ENCODE measurements around the gene MGMT. TPM values are rescaled to one million over a fixed set of nuclear protein-coding genes. Genes with fewer than 3 reads are reported as not detected.

Gene MGMT
- total RNA-seq, 1 experiment from 2014 or later = 11.5 TPM

DNA sequence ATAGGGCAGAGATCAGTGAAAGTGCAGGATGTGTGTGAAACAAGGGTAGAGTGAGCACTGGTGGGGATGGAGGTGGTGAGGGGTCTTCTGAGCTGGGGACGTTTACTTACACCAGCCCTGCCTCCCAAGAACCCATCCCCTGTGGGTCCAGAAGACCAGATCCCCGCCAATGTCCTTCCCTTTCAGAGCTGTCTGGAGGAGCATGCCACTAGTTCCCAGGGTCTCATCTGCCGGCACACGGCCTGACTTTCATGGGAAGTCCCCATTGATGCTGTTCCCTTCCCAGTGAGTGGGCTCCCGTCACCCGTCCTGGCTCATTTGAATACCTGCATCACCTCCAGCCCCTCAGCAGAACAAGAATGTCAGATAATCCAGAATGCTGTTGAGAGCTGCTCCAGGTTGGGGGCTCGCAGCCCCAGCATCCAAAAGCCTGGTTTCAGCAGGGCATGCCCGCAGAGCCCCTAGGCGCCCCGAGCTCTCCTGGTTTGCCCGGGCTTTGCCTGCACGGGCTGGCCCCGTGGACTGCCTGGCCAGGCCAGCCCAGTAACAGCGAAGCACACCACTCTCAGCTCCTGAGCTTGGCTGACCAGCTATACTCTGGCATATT is 246.7 kb downstream of the MGMT start:
- CTCF ChIA-PET = no interaction called here
- no peaks in the 10 kb centered on the region for H3K79me2 ChIP-seq (ENCODE audit: insufficient read depth, low read length)

More for the DNA sequence above, 246.7 kb downstream of the MGMT start:
- Histone ChIP-seq H3K9ac (ENCODE audit: low read length) (no peak overlapping the region), H3K27me3 (ENCODE audit: insufficient read depth, low read length) (no peaks in the 10 kb centered on the region), H3K4me1 (ENCODE audit: control insufficient read depth in 1 of 2, insufficient read depth in 2 of 2, low read length in 2 of 2) (no peaks in the 10 kb centered on the region), H3K4me3 (replicated peaks in 1 of 2; ENCODE audit: low read depth in 1 of 2, low read length in 2 of 2) (no peak overlapping the region), H4K20me1 (ENCODE audit: insufficient read depth) (no peaks in the 10 kb centered on the region), H3K9me2 (ENCODE audit: insufficient read depth) (no peaks in the 10 kb centered on the region), H3K9me3 (ENCODE audit: control insufficient read depth in 1 of 2, insufficient read depth in 1 of 2, low read depth in 1 of 2, low read length in 2 of 2) (no peaks in the 10 kb centered on the region), H3K27ac (ENCODE audit: low read depth, low read length) (no peak overlapping the region), H3K36me3 (ENCODE audit: control insufficient read depth in 1 of 2, insufficient read depth in 2 of 2, low read length in 2 of 2) (no peaks in the 10 kb centered on the region), H2AFZ (ENCODE audit: low read depth, low read length, poor library complexity, severe bottlenecking) (no peak overlapping the region), H3K4me2 (ENCODE audit: low read length) (no peak overlapping the region)
- TF ChIP-seq, protein P1, sequence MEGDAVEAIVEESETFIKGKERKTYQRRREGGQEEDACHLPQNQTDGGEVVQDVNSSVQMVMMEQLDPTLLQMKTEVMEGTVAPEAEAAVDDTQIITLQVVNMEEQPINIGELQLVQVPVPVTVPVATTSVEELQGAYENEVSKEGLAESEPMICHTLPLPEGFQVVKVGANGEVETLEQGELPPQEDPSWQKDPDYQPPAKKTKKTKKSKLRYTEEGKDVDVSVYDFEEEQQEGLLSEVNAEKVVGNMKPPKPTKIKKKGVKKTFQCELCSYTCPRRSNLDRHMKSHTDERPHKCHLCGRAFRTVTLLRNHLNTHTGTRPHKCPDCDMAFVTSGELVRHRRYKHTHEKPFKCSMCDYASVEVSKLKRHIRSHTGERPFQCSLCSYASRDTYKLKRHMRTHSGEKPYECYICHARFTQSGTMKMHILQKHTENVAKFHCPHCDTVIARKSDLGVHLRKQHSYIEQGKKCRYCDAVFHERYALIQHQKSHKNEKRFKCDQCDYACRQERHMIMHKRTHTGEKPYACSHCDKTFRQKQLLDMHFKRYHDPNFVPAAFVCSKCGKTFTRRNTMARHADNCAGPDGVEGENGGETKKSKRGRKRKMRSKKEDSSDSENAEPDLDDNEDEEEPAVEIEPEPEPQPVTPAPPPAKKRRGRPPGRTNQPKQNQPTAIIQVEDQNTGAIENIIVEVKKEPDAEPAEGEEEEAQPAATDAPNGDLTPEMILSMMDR (IDR thresholded peaks at IDR 0.05 in 2 of 3, conservative IDR thresholded peaks at IDR 0.05 in 1 of 3; ENCODE audit: borderline replicate concordance in 1 of 3, insufficient read depth in 1 of 3, low read depth in 2 of 3, low read length in 2 of 3) = no peak
- TF ChIP-seq SIN3A (IDR thresholded peaks at IDR 0.05; ENCODE audit: low read depth) = no peak
- no peak for TF ChIP-seq ZNF274 (IDR thresholded peaks at IDR 0.05; ENCODE audit: low read depth, low read length)
- TF ChIP-seq CBX3 (IDR thresholded peaks at IDR 0.05; ENCODE audit: low read depth) = no peak
- no peak for TF ChIP-seq RAD21 (IDR thresholded peaks at IDR 0.05; ENCODE audit: low read depth)
- TF ChIP-seq, protein P2, sequence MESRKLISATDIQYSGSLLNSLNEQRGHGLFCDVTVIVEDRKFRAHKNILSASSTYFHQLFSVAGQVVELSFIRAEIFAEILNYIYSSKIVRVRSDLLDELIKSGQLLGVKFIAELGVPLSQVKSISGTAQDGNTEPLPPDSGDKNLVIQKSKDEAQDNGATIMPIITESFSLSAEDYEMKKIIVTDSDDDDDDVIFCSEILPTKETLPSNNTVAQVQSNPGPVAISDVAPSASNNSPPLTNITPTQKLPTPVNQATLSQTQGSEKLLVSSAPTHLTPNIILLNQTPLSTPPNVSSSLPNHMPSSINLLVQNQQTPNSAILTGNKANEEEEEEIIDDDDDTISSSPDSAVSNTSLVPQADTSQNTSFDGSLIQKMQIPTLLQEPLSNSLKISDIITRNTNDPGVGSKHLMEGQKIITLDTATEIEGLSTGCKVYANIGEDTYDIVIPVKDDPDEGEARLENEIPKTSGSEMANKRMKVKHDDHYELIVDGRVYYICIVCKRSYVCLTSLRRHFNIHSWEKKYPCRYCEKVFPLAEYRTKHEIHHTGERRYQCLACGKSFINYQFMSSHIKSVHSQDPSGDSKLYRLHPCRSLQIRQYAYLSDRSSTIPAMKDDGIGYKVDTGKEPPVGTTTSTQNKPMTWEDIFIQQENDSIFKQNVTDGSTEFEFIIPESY (IDR thresholded peaks at IDR 0.05; ENCODE audit: extremely low read depth, insufficient replicate concordance, low read length) = no peak
- no peak for TF ChIP-seq ELF1 (IDR thresholded peaks at IDR 0.05; ENCODE audit: borderline replicate concordance, low read depth)
- TF ChIP-seq SRF (IDR thresholded peaks at IDR 0.05; ENCODE audit: low read depth) = no peak
- intact Hi-C loops (cut with micrococcal nuclease) = no loop called here
- no peak for DNase-seq (ENCODE audit: low read depth, low spot score)
- POLR2A ChIA-PET = no interaction called here
- BruUV-seq (replicated peaks) = no TSS peak
- RAD21 ChIA-PET (ENCODE audit: low non-redundant PET in 1 of 2, low total read pairs in 2 of 2, uncharacterized antibody in 2 of 2, unreplicated experiment in 2 of 2) = no interaction called here
- no peak for ATAC-seq
